NB4 (cell line): Measurements from ENCODE around the gene RRP36.

Source experiments
- CTCF ChIP-seq: IDR thresholded peaks from one replicate; pipeline ENCODE4 v1.5.1; 2012; ENCODE audit warnings: low read depth, low read length
- MAX ChIP-seq: IDR thresholded peaks from 2 replicates; pipeline ENCODE4 v1.6.1; 2011; ENCODE audit warnings: low read depth, low read length
- POLR2A ChIP-seq: IDR thresholded peaks from 2 replicates; pipeline ENCODE4 v1.6.1; 2011; ENCODE audit warnings: mild to moderate bottlenecking; ENCODE audit not compliant: insufficient read length; ENCODE audit errors: extremely low read depth

GRCh38 chr6:42996513-42996912 lies 24.9 kb upstream of the RRP36 start:
- no peak for TF ChIP-seq CTCF
- TF ChIP-seq POLR2A, result no peak
- TF ChIP-seq MAX, result no peak
